GM23248 (cell line): ENCODE data around the gene ATP6V1E1. TPM values are rescaled to one million over a fixed set of nuclear protein-coding genes. Genes with fewer than 3 reads are reported as not detected.

Experiments
- DNase-seq: peaks from one replicate; pipeline ENCODE4 v3.0.0-alpha.2; 2015
- H2AFZ ChIP-seq: fragments of 200-600 bp; sonication (generic); 2 replicates; pipeline ENCODE4 v1.6.1; 2016; ENCODE audit warnings: antibody characterized with exemption
- H3F3A ChIP-seq: fragments of 200-600 bp; sonication (generic); 2 replicates; pipeline ENCODE4 v1.6.1; 2016; ENCODE audit warnings: mild to moderate bottlenecking, antibody characterized with exemption, mixed run types; ENCODE audit not compliant: insufficient read depth
- H3K27ac ChIP-seq: fragments of 200-600 bp; sonication (generic); 2 replicates; pipeline ENCODE4 v1.5.1; 2016; ENCODE audit warnings: mild to moderate bottlenecking
- H3K27me3 ChIP-seq: fragments of 200-600 bp; sonication (generic); replicated peaks from 2 replicates; pipeline ENCODE4 v1.6.1; 2016; ENCODE audit warnings: mild to moderate bottlenecking; ENCODE audit not compliant: insufficient read depth
- H3K36me3 ChIP-seq: fragments of 200-600 bp; sonication (generic); 2 replicates; pipeline ENCODE4 v1.6.1; 2016; ENCODE audit warnings: low read depth, mild to moderate bottlenecking
- H3K4me1 ChIP-seq: fragments of 200-600 bp; sonication (generic); 2 replicates; pipeline ENCODE4 v1.6.1; 2016; ENCODE audit warnings: mild to moderate bottlenecking; ENCODE audit not compliant: insufficient read depth
- H3K4me2 ChIP-seq: fragments of 200-600 bp; sonication (generic); one replicate; pipeline ENCODE4 v1.6.1; 2016; ENCODE audit warnings: mild to moderate bottlenecking; ENCODE audit not compliant: unreplicated experiment
- H3K4me3 ChIP-seq: fragments of 200-600 bp; sonication (generic); 2 replicates; pipeline ENCODE4 v1.5.1; 2016; ENCODE audit warnings: mild to moderate bottlenecking
- H3K79me2 ChIP-seq: fragments of 200-600 bp; sonication (generic); 2 replicates; pipeline ENCODE4 v1.6.1; 2016; ENCODE audit warnings: mild to moderate bottlenecking; ENCODE audit not compliant: insufficient read depth
- H3K9ac ChIP-seq: fragments of 200-600 bp; sonication (generic); 2 replicates; pipeline ENCODE4 v1.6.1; 2016; ENCODE audit warnings: mild to moderate bottlenecking
- H3K9me2 ChIP-seq: fragments of 200-600 bp; sonication (generic); 2 replicates; pipeline ENCODE4 v1.6.1; 2016; ENCODE audit warnings: mixed run types, mild to moderate bottlenecking, moderate library complexity; ENCODE audit not compliant: insufficient read depth
- H3K9me3 ChIP-seq: fragments of 200-600 bp; sonication (generic); one replicate; pipeline ENCODE4 v1.6.1; 2017; ENCODE audit warnings: low read depth
- H4K20me1 ChIP-seq: fragments of 200-600 bp; sonication (generic); 2 replicates; pipeline ENCODE4 v1.6.0; 2016; ENCODE audit not compliant: insufficient read depth
- EZH2 ChIP-seq: fragments of 200-600 bp; sonication (generic); IDR thresholded peaks from 2 replicates; pipeline ENCODE4 v1.6.1; 2018; ENCODE audit warnings: antibody characterized with exemption, mild to moderate bottlenecking; ENCODE audit not compliant: insufficient read depth, poor library complexity, severe bottlenecking
- EZH2phosphoT487 ChIP-seq: fragments of 200-600 bp; sonication (generic); IDR thresholded peaks from 2 replicates; pipeline ENCODE4 v1.6.1; 2018; ENCODE audit warnings: antibody characterized with exemption, moderate library complexity, mild to moderate bottlenecking, low read depth; ENCODE audit not compliant: insufficient read depth
- WGBS, 2 experiments: methylation state at CpG; one replicate each; pipeline ENCODE4 v1.1.6; 2015 to 2017; ENCODE audit warnings: low lambda C conversion rate in 2 of 2, low coverage in 1 of 2; ENCODE audit errors: missing lambda C conversion rate in 2 of 2; 5-methylcytosine and 5-hydroxymethylcytosine counted together
- in situ Hi-C: fragments of 300-500 bp; cut with MboI; formaldehyde crosslinking; loops from 2 replicates; pipeline ENCODE4 v1.15.0; 2020
- polyA plus RNA-seq: library from polyadenylated mRNA; unstranded; fragments of >200 nt; fragmentation: Nextera tagmentation; extraction: Ambion mirVana; gene quantifications from 2 replicates; pipeline ENCODE4 v1.2.1, GENCODE V29; 2016
- total RNA-seq: library from RNA; depleted of rRNA; stranded (reverse); fragments of >200 nt; shearing (Covaris generic); gene quantifications from 2 replicates; pipeline ENCODE4 v1.2.3, GENCODE V29; 2014

Gene ATP6V1E1
- total and polyA plus RNA-seq, 2 experiments from 2014 or later: 113 to 131 TPM

GRCh38 chr22:17552737-17553136, 75.8 kb downstream of the ATP6V1E1 start:
- Histone ChIP-seq H3K4me3 (no peak overlapping the region), H3K27ac (no peak overlapping the region), H3K27me3 (no peaks in the 10 kb centered on the region), H4K20me1 (no peaks in the 10 kb centered on the region), H3K4me1 (no peaks in the 10 kb centered on the region), H3K9ac (no peak overlapping the region), H3K9me3 (no peaks in the 10 kb centered on the region), H2AFZ (no peak overlapping the region), H3K36me3 (no peaks in the 10 kb centered on the region), H3K9me2 (no peaks in the 10 kb centered on the region), H3F3A (no peaks in the 10 kb centered on the region), H3K4me2 (no peak overlapping the region), H3K79me2 (no peaks in the 10 kb centered on the region)
- in situ Hi-C loops: no loop called here
- TF ChIP-seq EZH2phosphoT487 (no peak), EZH2 (no peak)
- DNase-seq: no peak
- 36 to 39% methylated on average over 7 of the region's 7 CpGs for WGBS, 2 experiments

DNA sequence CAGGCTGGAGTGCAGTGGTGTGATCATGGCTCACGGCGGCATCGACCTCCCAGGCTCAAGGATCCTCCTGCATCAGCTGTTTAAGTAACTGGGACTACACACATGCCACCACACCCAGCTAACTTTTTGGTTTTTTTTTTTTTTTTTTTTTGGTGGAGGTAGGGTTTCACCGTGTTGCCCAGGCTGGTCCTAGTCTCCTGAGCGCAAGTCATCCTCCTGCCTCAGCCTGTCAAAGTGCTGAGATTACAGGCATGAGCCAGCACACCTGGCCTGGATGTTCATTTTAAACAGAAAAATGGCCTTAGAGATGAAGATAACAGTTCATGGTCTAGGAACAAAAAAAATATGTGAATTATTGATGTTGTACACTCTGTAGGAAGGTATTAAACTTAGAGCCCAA, 78.9 kb downstream of the ATP6V1E1 start:
- no peak overlapping the region for H2AFZ ChIP-seq
- H3K4me2 ChIP-seq: no peak overlapping the region
- H3K4me1 ChIP-seq: no peaks in the 10 kb centered on the region
- in situ Hi-C loops: no loop called here
- no peak overlapping the region for H3K9ac ChIP-seq
- no peaks in the 10 kb centered on the region for H4K20me1 ChIP-seq
- no peaks in the 10 kb centered on the region for H3K27me3 ChIP-seq
- TF ChIP-seq EZH2 (no peak), EZH2phosphoT487 (no peak)
- DNase-seq: no peak
- no peaks in the 10 kb centered on the region for H3K36me3 ChIP-seq
- WGBS, 2 experiments: 66% methylated on average over 5 of the region's 5 CpGs
- no peaks in the 10 kb centered on the region for H3F3A ChIP-seq
- H3K79me2 ChIP-seq: no peaks in the 10 kb centered on the region
- no peaks in the 10 kb centered on the region for H3K9me2 ChIP-seq
- no peak overlapping the region for H3K4me3 ChIP-seq
- H3K27ac ChIP-seq: no peak overlapping the region
- H3K9me3 ChIP-seq: no peaks in the 10 kb centered on the region

GRCh38 chr22:17549183-17549582, 79.4 kb downstream of the ATP6V1E1 start:
- no peaks in the 10 kb centered on the region for H3K36me3 ChIP-seq
- no peaks in the 10 kb centered on the region for H4K20me1 ChIP-seq
- H3K9me2 ChIP-seq: no peaks in the 10 kb centered on the region
- in situ Hi-C loops: no loop called here
- H3K9ac ChIP-seq: no peak overlapping the region
- H3K79me2 ChIP-seq: no peaks in the 10 kb centered on the region
- H3K27me3 ChIP-seq: no peaks in the 10 kb centered on the region
- no peak overlapping the region for H3K4me3 ChIP-seq
- no peak overlapping the region for H3K27ac ChIP-seq
- no peak for DNase-seq
- H3K4me1 ChIP-seq: no peaks in the 10 kb centered on the region
- 76% methylated on average over 10 of the region's 10 CpGs for WGBS, 2 experiments
- H3K9me3 ChIP-seq: no peaks in the 10 kb centered on the region
- TF ChIP-seq EZH2phosphoT487: no peak
- no peak for TF ChIP-seq EZH2
- no peaks in the 10 kb centered on the region for H3F3A ChIP-seq
- H3K4me2 ChIP-seq: no peak overlapping the region
- no peak overlapping the region for H2AFZ ChIP-seq

- no peak for DNase-seq
- Histone ChIP-seq H3K27ac (no peak overlapping the region), H3K4me3 (no peak overlapping the region), H3K27me3 (no peaks in the 10 kb centered on the region), H2AFZ (no peak overlapping the region), H3K79me2 (no peaks in the 10 kb centered on the region), H3K9ac (no peak overlapping the region), H4K20me1 (no peaks in the 10 kb centered on the region), H3K36me3 (no peaks in the 10 kb centered on the region), H3K9me3 (no peaks in the 10 kb centered on the region), H3K4me2 (no peak overlapping the region), H3K4me1 (no peaks in the 10 kb centered on the region), H3K9me2 (no peaks in the 10 kb centered on the region), H3F3A (no peaks in the 10 kb centered on the region)
- in situ Hi-C loops: no loop called here
- TF ChIP-seq EZH2phosphoT487 (no peak), EZH2 (no peak)
- WGBS, 2 experiments: 71 to 77% methylated on average over 5 of the region's 5 CpGs
Measured at GRCh38 chr22:17548756-17549035, 79.9 kb downstream of the ATP6V1E1 start.

- Histone ChIP-seq H3K27me3 (no peaks in the 10 kb centered on the region), H3K9me3 (no peaks in the 10 kb centered on the region), H2AFZ (no peak overlapping the region), H3K4me1 (no peaks in the 10 kb centered on the region), H3K4me3 (no peak overlapping the region), H4K20me1 (no peaks in the 10 kb centered on the region), H3K27ac (no peak overlapping the region), H3K36me3 (no peaks in the 10 kb centered on the region), H3F3A (no peaks in the 10 kb centered on the region), H3K9ac (no peak overlapping the region), H3K9me2 (no peaks in the 10 kb centered on the region), H3K79me2 (no peaks in the 10 kb centered on the region), H3K4me2 (no peak overlapping the region)
- in situ Hi-C loops: no loop called here
- no peak for DNase-seq
- 79 to 84% methylated on average over 23 of the region's 23 CpGs for WGBS, 2 experiments
- no peak for TF ChIP-seq EZH2
- TF ChIP-seq EZH2phosphoT487: no peak
Measured at GRCh38 chr22:17548010-17548755, 80.4 kb downstream of the ATP6V1E1 start.
